Astrocyte of the cerebellum (primary cell): ENCODE results near the gene KANK3.
A peak's percentile ranks its signal among the peaks of the same experiment; 100 is the strongest.

Experiments used
- DNase-seq: peaks from one replicate; pipeline ENCODE4 v3.0.0-alpha.2; 2011; ENCODE audit warnings: low read depth
- H3K4me3 ChIP-seq: 2 replicates; pipeline ENCODE4 v1.5.1; 2011; ENCODE audit warnings: mild to moderate bottlenecking, low read depth, low read length, moderate library complexity
- CTCF ChIP-seq: IDR thresholded peaks from 2 replicates; pipeline ENCODE4 v1.5.1; 2012; ENCODE audit warnings: low read length, low read depth, moderate library complexity, mild to moderate bottlenecking; ENCODE audit errors: missing control alignments
- in situ Hi-C: cut with HindIII; loops from 2 replicates; pipeline ENCODE4 v1.10.0; 2017; ENCODE audit warnings: low sequenced_read_pairs

Gene KANK3

GRCh38 chr19:8373867-8374813 lies 31.1 kb upstream of the KANK3 start:
- no peak for DNase-seq
- H3K4me3 ChIP-seq = no peak overlapping the region
- no peak for TF ChIP-seq CTCF
- in situ Hi-C loops = loop anchor here (5.0 to 10.0 kb wide), 2 partner anchors 73 to 111 kb away; no protein-coding TSS in a partner anchor

GRCh38 chr19:8371011-8371804 lies 28.1 kb upstream of the KANK3 start:
- in situ Hi-C loops = loop anchor here (5.0 to 10.0 kb wide), 2 partner anchors 76 to 114 kb away; no protein-coding TSS in a partner anchor
- TF ChIP-seq CTCF = no peak
- no peak overlapping the region for H3K4me3 ChIP-seq
- DNase-seq = no peak

- no peak overlapping the region for H3K4me3 ChIP-seq
- in situ Hi-C loops = loop anchor here (5.0 to 10.0 kb wide), 2 partner anchors 77 to 114 kb away; no protein-coding TSS in a partner anchor
- no peak for TF ChIP-seq CTCF
- no peak for DNase-seq
These were observed 27.3 kb upstream of the KANK3 start for GRCh38 chr19:8370176-8371010.

GRCh38 chr19:8367327-8368001 lies 24.4 kb upstream of the KANK3 start:
- no peak for TF ChIP-seq CTCF
- peak overlapping the region; percentile 2 for H3K4me3 ChIP-seq
- peak; percentile 94 for DNase-seq
- in situ Hi-C loops = no loop called here

- in situ Hi-C loops = no loop called here
- no peak for TF ChIP-seq CTCF
- no peak overlapping the region for H3K4me3 ChIP-seq
- DNase-seq = no peak
These were observed 23.9 kb upstream of the KANK3 start for GRCh38 chr19:8366961-8367326.
